H1 (cell line): ENCODE measurements around the gene RPIA. TPM values are rescaled to one million over a fixed set of nuclear protein-coding genes. Genes with fewer than 3 reads are reported as not detected.

Source experiments
- CTCF ChIA-PET: fragments of 300-600 bp; sonication (Branson Sonifier 250); formaldehyde crosslinking; loops from one replicate; lab custom pipeline; 2021; ENCODE audit not compliant: partially characterized antibody; lab: Charles Lee
- POLR2A ChIA-PET: fragments of 300-600 bp; sonication (Branson Sonifier 250); formaldehyde crosslinking; loops from one replicate; lab custom pipeline; 2021; ENCODE audit warnings: inconsistent platforms; ENCODE audit not compliant: partially characterized antibody; lab: Charles Lee
- DNase-seq, 2 experiments: peaks; one replicate each; pipeline versions ENCODE4 v3.0.0 to v3.0.0-alpha.2; 2010 to 2022; ENCODE audit warnings: low spot score in 2 of 2, low read depth in 1 of 2, mixed read lengths in 1 of 2
- FAIRE-seq: peaks from 2 replicates; lab custom pipeline; 2011; peaks lifted over from hg19 to GRCh38; lab: Jason Lieb, UNC
- H2AFZ ChIP-seq: 2 replicates; pipeline ENCODE4 v1.8.1; 2012; ENCODE audit warnings: low read length, inconsistent platforms
- H2AK5ac ChIP-seq: 2 replicates; pipeline ENCODE4 v1.6.1; 2013; ENCODE audit warnings: low read depth, low read length
- H2BK120ac ChIP-seq: replicated peaks from 2 replicates; pipeline ENCODE3; 2013; ENCODE audit warnings: low read depth, low read length, inconsistent platforms
- H2BK12ac ChIP-seq: 2 replicates; pipeline ENCODE4 v1.6.1; 2013; ENCODE audit warnings: low read depth, low read length
- H2BK15ac ChIP-seq: 2 replicates; pipeline ENCODE4 v1.6.1; 2013; ENCODE audit warnings: low read length
- H2BK20ac ChIP-seq: 2 replicates; pipeline ENCODE4 v1.6.1; 2013; ENCODE audit warnings: low read length
- H2BK5ac ChIP-seq: 2 replicates; pipeline ENCODE4 v1.6.1; 2013; ENCODE audit warnings: low read depth, low read length
- H3K14ac ChIP-seq: 2 replicates; pipeline ENCODE4 v1.6.1; 2013; ENCODE audit warnings: inconsistent platforms; ENCODE audit not compliant: insufficient read length
- H3K18ac ChIP-seq: 2 replicates; pipeline ENCODE4 v1.6.1; 2013; ENCODE audit warnings: low read length; ENCODE audit errors: extremely low read depth
- H3K23ac ChIP-seq: 2 replicates; pipeline ENCODE4 v1.6.1; 2013; ENCODE audit warnings: inconsistent platforms; ENCODE audit not compliant: insufficient read length
- H3K23me2 ChIP-seq: 2 replicates; pipeline ENCODE4 v1.6.1; 2013; ENCODE audit warnings: low read depth, low read length
- H3K27ac ChIP-seq: 2 replicates; pipeline ENCODE4 v1.6.1; 2011; ENCODE audit warnings: low read depth, low read length, inconsistent platforms
- H3K27me3 ChIP-seq, 4 experiments: replicated peaks in 1 of 4; 1 replicate in 1 of 4; 2 replicates in 3 of 4; pipeline versions ENCODE4 v1.6.1 to v1.8.1; 2011 to 2013; ENCODE audit warnings: low read length in 3 of 4, mild to moderate bottlenecking in 3 of 4, inconsistent platforms in 2 of 4, mixed read lengths in 2 of 4, moderate library complexity in 1 of 4; ENCODE audit not compliant: control insufficient read depth in 3 of 4, insufficient read depth in 3 of 4; ENCODE audit errors: extremely low read depth in 1 of 4
- H3K36me3 ChIP-seq, 4 experiments: 2 replicates each; pipeline versions ENCODE4 v1.6.1 to v1.8.1; 2011 to 2013; ENCODE audit warnings: mild to moderate bottlenecking in 4 of 4, low read length in 3 of 4, moderate library complexity in 2 of 4, control low read depth in 1 of 4, inconsistent platforms in 1 of 4; ENCODE audit not compliant: insufficient read depth in 4 of 4, control insufficient read depth in 2 of 4
- H3K4ac ChIP-seq: replicated peaks from 2 replicates; pipeline ENCODE3; 2013; ENCODE audit warnings: low read length, low read depth, mixed read lengths, inconsistent platforms; ENCODE audit not compliant: insufficient read length
- H3K4me1 ChIP-seq, 4 experiments: replicated peaks in 1 of 4; 1 replicate in 1 of 4; 2 replicates in 3 of 4; pipeline versions ENCODE4 v1.6.1 to v1.8.1; 2011 to 2013; ENCODE audit warnings: low read length in 3 of 4, inconsistent platforms in 2 of 4, mixed read lengths in 1 of 4; ENCODE audit not compliant: insufficient read depth in 4 of 4, control insufficient read depth in 3 of 4
- H3K4me2 ChIP-seq, 2 experiments: 2 replicates each; pipeline versions ENCODE4 v1.6.1 to v1.8.1; 2011 to 2013; ENCODE audit warnings: low read depth in 2 of 2, low read length in 2 of 2, control low read depth in 1 of 2, inconsistent platforms in 1 of 2, mild to moderate bottlenecking in 1 of 2; ENCODE audit not compliant: insufficient read depth in 1 of 2
- H3K4me3 ChIP-seq, 4 experiments: fragments of 200-600, 300-600 bp in 1 of 4; sonication (generic), shearing (Covaris generic), sonication (Bioruptor Twin) in 1 of 4; 2 replicates each; pipeline versions ENCODE4 v1.5.1 to v1.8.1; 2011 to 2016; ENCODE audit warnings: low read length in 4 of 4, low read depth in 3 of 4, control low read depth in 2 of 4, inconsistent platforms in 2 of 4, mild to moderate bottlenecking in 2 of 4, mixed read lengths in 1 of 4, moderate library complexity in 1 of 4; ENCODE audit not compliant: insufficient read depth in 2 of 4; ENCODE audit errors: extremely low read depth in 1 of 4
- H3K56ac ChIP-seq: replicated peaks from 2 replicates; pipeline ENCODE3; 2013; ENCODE audit warnings: low read depth, mild to moderate bottlenecking, mixed read lengths, low read length, inconsistent platforms; ENCODE audit not compliant: insufficient read length
- H3K79me1 ChIP-seq: 2 replicates; pipeline ENCODE4 v1.6.1; 2013; ENCODE audit warnings: low read depth, low read length, control low read depth
- H3K79me2 ChIP-seq, 2 experiments: 2 replicates each; pipeline versions ENCODE4 v1.6.1 to v1.8.1; 2012 to 2013; ENCODE audit warnings: low read length in 2 of 2, mild to moderate bottlenecking in 2 of 2, inconsistent platforms in 1 of 2; ENCODE audit not compliant: insufficient read depth in 2 of 2, control insufficient read depth in 1 of 2
- H3K9ac ChIP-seq, 4 experiments: replicated peaks in 1 of 4; 1 replicate in 1 of 4; 2 replicates in 3 of 4; pipeline versions ENCODE4 v1.6.1 to v1.8.1; 2011 to 2013; ENCODE audit warnings: low read depth in 3 of 4, low read length in 3 of 4, control low read depth in 2 of 4, mild to moderate bottlenecking in 2 of 4, moderate library complexity in 2 of 4, inconsistent platforms in 1 of 4; ENCODE audit errors: extremely low read depth in 1 of 4
- H3K9me3 ChIP-seq, 2 experiments: 2 replicates each; pipeline versions ENCODE4 v1.6.1 to v1.8.1; 2012 to 2013; ENCODE audit warnings: mild to moderate bottlenecking in 2 of 2, moderate library complexity in 2 of 2, control low read depth in 1 of 2, inconsistent platforms in 1 of 2, low read depth in 1 of 2, low read length in 1 of 2, mixed read lengths in 1 of 2; ENCODE audit not compliant: insufficient read depth in 2 of 2
- H4K20me1 ChIP-seq, 2 experiments: replicated peaks in 1 of 2; 2 replicates each; pipeline versions ENCODE3 to v1.8.1; 2011 to 2013; ENCODE audit warnings: inconsistent platforms in 2 of 2, low read length in 2 of 2, mild to moderate bottlenecking in 1 of 2; ENCODE audit not compliant: insufficient read depth in 2 of 2, control insufficient read depth in 1 of 2
- H4K5ac ChIP-seq: 2 replicates; pipeline ENCODE4 v1.6.1; 2013; ENCODE audit warnings: low read length, low read depth, mixed read lengths, inconsistent platforms; ENCODE audit not compliant: insufficient read length
- H4K8ac ChIP-seq: 2 replicates; pipeline ENCODE4 v1.8.0; 2013; ENCODE audit warnings: mild to moderate bottlenecking, moderate library complexity, low read length, inconsistent platforms; ENCODE audit not compliant: insufficient read depth; ENCODE audit errors: extremely low read depth
- H4K91ac ChIP-seq: replicated peaks from 2 replicates; pipeline ENCODE3; 2013; ENCODE audit warnings: low read length, mixed read lengths, inconsistent platforms; ENCODE audit not compliant: insufficient read length
- BACH1 ChIP-seq: IDR thresholded peaks from 2 replicates; pipeline ENCODE4 v1.6.1; 2012; ENCODE audit warnings: low read length, improper control_type of control experiment
- GTF2F1 ChIP-seq: IDR thresholded peaks from 2 replicates; pipeline ENCODE4 v1.6.1; 2012; ENCODE audit warnings: low read depth, low read length, improper control_type of control experiment, borderline replicate concordance
- HDAC2 ChIP-seq, 2 experiments: fragments of 300-600 bp in 1 of 2; sonication (generic) in 1 of 2; IDR thresholded peaks; 2 replicates each; pipeline ENCODE4 v1.6.1; 2011 to 2012; ENCODE audit warnings: low read depth in 2 of 2, low read length in 2 of 2, mild to moderate bottlenecking in 2 of 2, moderate library complexity in 2 of 2, borderline replicate concordance in 1 of 2, inconsistent platforms in 1 of 2
- HDAC6 ChIP-seq: IDR thresholded peaks from one replicate; pipeline ENCODE4 v1.7.1; 2012; ENCODE audit warnings: low read depth, mild to moderate bottlenecking, inconsistent platforms, low read length, moderate library complexity
- MAFK ChIP-seq: IDR thresholded peaks from 2 replicates; pipeline ENCODE4 v1.6.1; 2012; ENCODE audit warnings: low read depth, mild to moderate bottlenecking, improper control_type of control experiment, low read length
- SAP30 ChIP-seq: fragments of 300-600 bp; sonication (generic); IDR thresholded peaks from 2 replicates; pipeline ENCODE4 v1.7.1; 2012; ENCODE audit warnings: low read length, moderate library complexity, mild to moderate bottlenecking, inconsistent platforms; ENCODE audit not compliant: insufficient read depth, insufficient replicate concordance
- SIN3A ChIP-seq, 2 experiments: IDR thresholded peaks in 1 of 2; conservative IDR thresholded peaks in 1 of 2; 2 replicates each; pipeline ENCODE4 v1.6.1; 2011 to 2012; ENCODE audit warnings: low read length in 2 of 2, improper control_type of control experiment in 1 of 2, low read depth in 1 of 2, mild to moderate bottlenecking in 1 of 2
- SIRT6 ChIP-seq: IDR thresholded peaks from one replicate; pipeline ENCODE4 v1.7.1; 2012; ENCODE audit warnings: low read length, inconsistent platforms
- SUZ12 ChIP-seq: fragments of 200-600 bp; sonication (generic); IDR thresholded peaks from 2 replicates; pipeline ENCODE4 v1.6.1; 2012; ENCODE audit warnings: mild to moderate bottlenecking, inconsistent platforms, low read length, moderate library complexity, mixed read lengths
- ZNF274 ChIP-seq: IDR thresholded peaks from 2 replicates; pipeline ENCODE4 v1.7.0; 2012; ENCODE audit warnings: low read length, borderline replicate concordance; ENCODE audit errors: extremely low read depth
- polyA plus RNA-seq, 7 experiments: library from polyadenylated mRNA; depleted of rRNA in 3 of 7; stranded (reverse) in 5 of 7; unstranded in 2 of 7; fragments of >200 nt in 5 of 7; fragments of 200-250 nt in 2 of 7; gene quantifications; 1 replicate in 5 of 7; 2 replicates in 1 of 7; 4 replicates in 1 of 7; pipeline versions ENCODE4 v1.2.1 to v1.2.3, GENCODE V29; 2011 to 2013; ENCODE audit warnings: missing spikeins in 2 of 7, mixed read lengths in 2 of 7
- total RNA-seq: library from RNA; stranded (reverse); fragmentation: NEBNext Ultra II Directional; extraction: Animal tissue kit (Norgen Biotek cat#: 25700); gene quantifications from 2 replicates; pipeline ENCODE4 v1.2.1, GENCODE V29; 2021

The RPIA gene
- total and polyA plus RNA-seq, 2 of the 8 experiments (the other 6 are each of a cell fraction or from before 2014, with no cell fraction given) = 13.1 to 24.0 TPM

- no peak for TF ChIP-seq MAFK
Observed at GRCh38 chr2:88714667-88715066, 23.2 kb downstream of the RPIA start (continued).

DNA sequence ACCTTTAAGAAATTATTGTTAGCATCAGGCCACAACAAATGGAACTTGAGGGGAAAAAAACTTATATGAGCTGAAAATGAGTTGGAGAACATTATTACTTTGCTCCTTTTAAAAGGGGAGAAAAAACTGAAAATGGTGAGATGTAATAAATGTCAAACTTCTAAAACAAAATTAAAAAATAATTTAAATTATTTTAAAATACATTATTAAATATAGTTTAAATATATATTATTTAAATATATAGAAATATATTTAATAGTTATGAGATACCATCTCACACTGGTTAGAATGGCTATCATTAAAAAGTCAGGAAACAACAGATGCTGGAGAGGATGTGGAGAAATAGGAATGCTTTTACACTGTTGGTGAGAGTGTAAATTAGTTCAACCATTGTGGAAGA is 28.9 kb downstream of the RPIA start:
- POLR2A ChIA-PET = no interaction called here
- H3K23me2 ChIP-seq = no peaks in the 10 kb centered on the region
- TF ChIP-seq HDAC2 (IDR thresholded peaks at IDR 0.05; ENCODE audit: borderline replicate concordance in 1 of 2, low read depth in 2 of 2, low read length in 2 of 2) (no peak), GTF2F1 (no peak), SUZ12 (no peak), SIRT6 (no peak), HDAC6 (no peak), BACH1 (no peak), ZNF274 (no peak), SAP30 (no peak), SIN3A (conservative IDR thresholded peaks at IDR 0.05 in 1 of 2, IDR thresholded peaks at IDR 0.05 in 1 of 2; ENCODE audit: low read depth in 1 of 2, low read length in 2 of 2) (no peak)

More for the DNA sequence above, 28.9 kb downstream of the RPIA start:
- Histone ChIP-seq H3K4me3 (no peak overlapping the region), H4K5ac (no peak overlapping the region), H2BK20ac (no peak overlapping the region), H3K9me3 (peaks cover 4 to 15% of the 10 kb centered on the region in 2 experiments), H3K18ac (no peak overlapping the region), H2BK120ac (no peak overlapping the region), H3K56ac (no peak overlapping the region), H2BK5ac (no peak overlapping the region), H3K9ac (no peak overlapping the region), H4K20me1 (no peaks in the 10 kb centered on the region), H3K23ac (no peak overlapping the region), H2AK5ac (no peak overlapping the region), H4K91ac (no peak overlapping the region), H3K4me2 (no peak overlapping the region), H2BK15ac (no peak overlapping the region), H3K14ac (no peak overlapping the region), H3K27ac (no peak overlapping the region), H4K8ac (no peak overlapping the region), H2BK12ac (no peak overlapping the region), H3K27me3 (no peaks in the 10 kb centered on the region), H3K4ac (no peak overlapping the region), H3K4me1 (no peaks in the 10 kb centered on the region), H3K36me3 (peaks cover 0 to 6% (median 2%) of the 10 kb centered on the region in 4 experiments; a peak in 2 of 8 replicates), H3K79me1 (no peaks in the 10 kb centered on the region; the same call in 1 of the 2 replicates), H3K79me2 (no peaks in the 10 kb centered on the region), H2AFZ (no peak overlapping the region)
- FAIRE-seq (no peak), DNase-seq (no peak)
- CTCF ChIA-PET = no interaction called here
